ENCODE results near the gene MAP6D1.

DNA sequence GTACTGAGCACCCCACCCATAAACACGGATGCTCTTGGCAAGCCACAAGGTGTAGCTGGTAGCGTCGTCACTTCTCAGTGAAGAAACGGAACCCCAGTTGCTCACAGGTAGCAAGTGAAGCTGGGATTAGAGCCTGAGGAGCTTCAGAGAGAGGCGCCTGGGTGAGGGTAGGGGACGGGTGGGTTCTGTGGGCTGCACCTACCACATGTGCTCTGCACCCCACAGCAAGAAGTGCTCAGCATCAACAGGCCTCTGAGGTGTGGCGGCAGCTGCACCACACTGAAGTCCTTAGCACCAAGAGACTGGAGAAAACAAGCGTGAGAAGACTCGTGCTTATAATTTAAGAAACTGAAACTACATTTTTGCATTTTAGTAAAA is 9.8 kb downstream of the MAP6D1 start:
- TF ChIP-seq, protein P1, sequence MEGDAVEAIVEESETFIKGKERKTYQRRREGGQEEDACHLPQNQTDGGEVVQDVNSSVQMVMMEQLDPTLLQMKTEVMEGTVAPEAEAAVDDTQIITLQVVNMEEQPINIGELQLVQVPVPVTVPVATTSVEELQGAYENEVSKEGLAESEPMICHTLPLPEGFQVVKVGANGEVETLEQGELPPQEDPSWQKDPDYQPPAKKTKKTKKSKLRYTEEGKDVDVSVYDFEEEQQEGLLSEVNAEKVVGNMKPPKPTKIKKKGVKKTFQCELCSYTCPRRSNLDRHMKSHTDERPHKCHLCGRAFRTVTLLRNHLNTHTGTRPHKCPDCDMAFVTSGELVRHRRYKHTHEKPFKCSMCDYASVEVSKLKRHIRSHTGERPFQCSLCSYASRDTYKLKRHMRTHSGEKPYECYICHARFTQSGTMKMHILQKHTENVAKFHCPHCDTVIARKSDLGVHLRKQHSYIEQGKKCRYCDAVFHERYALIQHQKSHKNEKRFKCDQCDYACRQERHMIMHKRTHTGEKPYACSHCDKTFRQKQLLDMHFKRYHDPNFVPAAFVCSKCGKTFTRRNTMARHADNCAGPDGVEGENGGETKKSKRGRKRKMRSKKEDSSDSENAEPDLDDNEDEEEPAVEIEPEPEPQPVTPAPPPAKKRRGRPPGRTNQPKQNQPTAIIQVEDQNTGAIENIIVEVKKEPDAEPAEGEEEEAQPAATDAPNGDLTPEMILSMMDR (conservative IDR thresholded peaks at IDR 0.05; ENCODE audit: low read length) = no peak
- no peak for TF ChIP-seq EZH2phosphoT487 (IDR thresholded peaks at IDR 0.05; ENCODE audit: borderline replicate concordance)

Measured in Loucy (cell line).